ENCODE measurements around the gene MEIS2.

Gene MEIS2

DNA sequence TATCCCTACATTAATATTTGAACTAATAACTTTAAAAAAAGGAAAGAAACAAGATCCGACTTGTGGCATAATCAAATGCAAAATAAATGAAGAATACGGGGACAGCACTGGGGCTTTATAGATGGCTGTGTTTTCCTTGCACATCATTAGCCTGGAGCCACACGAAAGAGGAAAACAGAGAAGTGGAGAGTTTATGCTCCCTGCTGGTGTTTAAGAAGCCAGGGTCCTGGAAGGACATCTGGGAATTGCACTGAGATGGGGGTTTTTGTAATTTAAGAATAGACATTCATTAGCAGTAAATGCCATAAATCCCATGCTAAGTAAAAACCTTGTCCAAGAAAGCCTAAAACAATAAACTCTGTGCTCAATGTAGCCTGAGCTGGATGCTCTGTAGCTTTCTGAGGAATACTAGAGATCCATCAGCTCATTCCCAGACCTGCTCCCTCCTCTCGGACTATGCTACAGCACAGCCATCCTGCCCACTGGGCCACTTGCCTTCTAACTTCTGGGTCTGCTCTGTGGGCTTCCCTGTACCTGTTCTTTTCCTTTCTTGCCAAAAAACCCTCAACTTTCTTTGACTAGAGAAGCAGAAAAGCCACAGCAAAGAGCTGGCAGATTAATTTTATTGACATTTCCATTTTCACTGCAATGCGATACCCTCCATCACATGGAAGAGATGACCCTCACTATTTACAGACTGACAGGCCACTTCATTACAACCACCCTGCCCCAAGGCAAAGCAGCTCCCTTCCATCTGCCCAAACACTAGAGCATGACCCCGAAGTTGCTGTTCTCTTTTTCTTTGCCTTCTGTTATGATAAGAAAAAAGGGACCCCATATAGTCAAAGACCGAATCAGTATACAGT, 62.3 kb downstream of the MEIS2 start:
- no peak for DNase-seq

DNA sequence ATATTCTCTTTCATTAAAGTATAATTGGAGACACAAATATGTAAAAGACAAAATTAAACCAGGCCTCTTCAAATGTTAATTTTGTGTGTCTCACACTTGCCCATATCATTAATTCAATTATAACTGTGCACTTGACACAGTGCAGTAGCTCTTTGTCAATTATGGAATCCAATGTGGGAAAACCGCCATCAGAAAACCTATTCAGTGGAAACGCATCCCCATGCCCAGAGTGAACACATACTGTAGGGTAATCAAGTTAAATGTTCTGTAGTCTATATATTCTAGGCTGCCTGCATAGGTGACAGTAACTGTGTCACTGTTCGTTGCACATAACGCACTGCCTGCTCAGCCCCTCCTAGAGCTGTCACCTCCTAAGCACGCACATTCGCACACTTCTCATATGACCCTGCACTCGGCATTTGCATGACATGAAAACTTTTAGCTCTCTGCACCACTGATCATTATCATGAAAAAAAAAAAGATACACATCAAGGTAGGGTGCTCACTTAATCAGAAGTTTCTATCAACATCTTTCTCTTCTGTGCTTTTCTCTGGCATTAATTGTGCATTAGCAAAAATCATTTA, 63.2 kb downstream of the MEIS2 start:
- DNase-seq: no peak

DNA sequence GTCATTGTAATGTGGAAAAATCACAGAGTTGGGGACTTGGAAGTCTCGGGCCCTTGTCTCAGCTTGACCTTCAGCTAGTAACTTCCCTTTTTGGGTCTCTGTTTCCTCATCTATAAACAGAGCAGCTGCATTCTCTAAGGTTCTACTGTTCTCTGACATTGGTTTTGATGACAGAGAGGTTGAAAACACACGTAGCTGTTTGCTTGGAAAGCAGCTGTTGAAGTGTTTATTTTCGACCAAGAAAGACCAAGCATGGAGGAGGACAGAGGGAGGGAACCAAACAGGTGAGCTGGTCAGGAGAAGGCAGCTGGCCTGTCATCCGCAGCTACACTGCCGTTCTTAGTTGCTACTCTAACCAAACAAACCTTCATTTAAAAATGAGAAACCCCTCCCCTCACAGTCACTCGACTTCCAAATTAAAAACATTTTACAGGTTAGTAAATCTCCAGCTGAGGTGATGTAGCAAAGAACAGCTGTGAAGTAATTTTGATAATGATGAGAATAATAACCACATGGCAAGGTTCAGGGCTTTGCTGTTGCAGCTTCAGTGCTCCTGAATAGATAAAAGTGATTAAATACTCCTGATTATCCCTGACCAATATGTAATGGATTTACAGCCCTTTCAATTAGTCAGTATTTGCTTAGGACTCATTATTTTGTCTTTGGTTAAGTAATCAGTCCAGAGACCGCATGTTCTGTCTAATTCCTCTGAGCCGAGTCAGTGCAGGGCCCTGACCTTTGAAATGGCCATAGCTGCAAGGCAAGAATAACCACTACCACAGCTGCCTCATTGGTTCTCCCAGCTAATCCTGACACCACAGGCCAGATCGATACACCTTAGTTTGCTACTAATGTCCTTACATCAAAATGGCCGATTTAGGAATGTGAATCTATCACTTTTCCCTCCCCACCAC, 65.3 kb downstream of the MEIS2 start:
- DNase-seq: peak; percentile 20 to 56

DNA sequence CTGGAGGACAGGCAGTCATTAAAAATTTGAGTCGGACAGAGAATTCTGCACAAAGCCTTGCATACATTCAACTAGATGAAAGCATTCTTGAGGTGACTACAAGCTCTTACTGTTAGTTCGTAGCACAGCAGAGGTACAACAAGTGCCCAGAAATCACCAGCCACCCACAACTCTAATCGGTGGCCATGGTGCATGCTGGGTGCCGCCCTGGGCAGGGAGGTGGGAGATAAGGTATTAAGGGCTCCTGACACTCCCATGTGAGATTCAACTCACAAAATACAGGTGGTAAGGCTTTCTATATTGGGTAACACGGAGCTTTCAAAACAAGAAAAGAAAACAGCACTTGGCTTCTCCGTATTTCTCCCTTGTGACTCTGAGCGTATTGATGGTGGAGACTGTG, 66.0 kb downstream of the MEIS2 start:
- no peak for DNase-seq

DNA sequence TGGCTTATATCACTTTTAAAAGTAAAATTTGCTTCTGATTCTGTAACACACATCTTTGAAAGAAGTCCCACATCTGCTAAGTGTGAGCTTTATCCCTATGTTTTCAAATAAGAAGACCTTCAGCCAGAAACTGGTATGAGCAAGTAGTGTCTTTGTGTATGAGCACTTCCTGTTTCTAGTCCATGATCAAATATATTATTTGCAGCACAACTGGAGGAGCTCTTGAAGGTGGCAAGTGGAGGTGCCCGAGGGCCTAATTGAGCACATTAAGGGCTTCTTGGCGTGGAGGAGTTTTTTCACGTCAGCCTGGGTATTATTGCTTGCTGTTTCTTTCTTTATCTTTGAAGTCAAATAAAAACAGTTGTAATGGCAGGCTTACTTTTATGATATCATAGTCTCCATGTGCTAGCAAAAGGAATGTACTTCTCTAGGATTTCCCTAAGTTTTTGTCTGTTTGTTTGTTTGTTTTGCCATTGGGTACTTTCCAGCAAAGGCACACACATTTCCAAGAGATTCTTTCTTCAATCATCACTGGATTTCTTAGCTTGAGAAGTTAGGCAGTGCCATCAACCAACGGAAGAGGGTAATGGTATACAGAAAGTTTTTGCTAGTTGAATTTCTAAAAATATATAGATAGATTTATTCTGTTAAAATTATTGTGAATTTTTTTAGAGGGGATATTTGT, 68.1 kb downstream of the MEIS2 start:
- no peak for DNase-seq

DNA sequence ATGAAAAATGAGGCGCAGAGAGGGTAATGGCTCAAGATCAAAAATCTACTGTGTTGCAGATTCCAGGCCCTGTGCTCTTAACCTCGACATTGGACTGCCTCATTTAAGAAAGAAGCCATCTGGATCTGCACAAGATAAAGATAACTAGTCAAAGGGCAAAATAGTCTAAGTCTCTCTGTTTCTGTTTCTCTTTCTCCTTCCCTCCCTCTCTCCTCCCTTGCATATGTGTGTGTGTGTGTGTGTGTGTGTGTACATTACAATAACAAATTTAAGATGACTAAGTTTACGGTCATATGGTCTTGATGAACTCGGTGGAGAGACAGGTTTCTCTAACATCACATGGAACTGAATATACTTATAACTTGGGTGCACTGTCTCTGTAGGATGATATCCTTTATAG, 69.2 kb downstream of the MEIS2 start:
- DNase-seq: no peak

DNA sequence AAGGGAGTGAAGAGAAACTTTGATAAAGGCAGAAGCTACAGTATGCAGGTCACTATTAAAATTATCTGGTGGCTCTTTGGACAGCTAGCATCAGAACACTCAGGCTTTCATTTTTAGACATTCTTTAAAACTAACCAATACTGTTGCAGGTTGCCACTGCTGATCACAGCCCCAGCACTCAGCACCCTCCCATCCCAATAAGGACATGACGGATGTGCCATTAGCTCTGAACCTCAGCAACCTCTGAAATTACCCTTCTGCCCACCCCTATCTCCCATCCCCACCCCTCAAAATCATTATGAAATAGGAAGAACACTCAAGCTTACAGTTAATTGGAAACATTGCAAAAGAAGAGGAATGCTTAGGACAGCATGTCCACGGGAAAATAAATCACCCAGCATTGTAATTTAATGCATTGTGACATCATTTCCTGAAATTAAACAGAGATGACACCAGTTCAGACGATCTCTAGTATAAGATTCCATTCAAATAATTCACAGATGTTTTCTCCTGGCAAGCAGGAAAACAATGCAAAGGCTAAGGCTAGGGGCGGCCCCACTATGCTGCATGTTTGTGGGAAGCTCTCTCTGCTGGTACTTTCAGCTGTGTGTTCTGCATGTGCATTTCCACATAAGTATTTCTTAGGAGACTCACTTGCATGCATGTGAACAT, 71.6 kb downstream of the MEIS2 start:
- no peak for DNase-seq

DNA sequence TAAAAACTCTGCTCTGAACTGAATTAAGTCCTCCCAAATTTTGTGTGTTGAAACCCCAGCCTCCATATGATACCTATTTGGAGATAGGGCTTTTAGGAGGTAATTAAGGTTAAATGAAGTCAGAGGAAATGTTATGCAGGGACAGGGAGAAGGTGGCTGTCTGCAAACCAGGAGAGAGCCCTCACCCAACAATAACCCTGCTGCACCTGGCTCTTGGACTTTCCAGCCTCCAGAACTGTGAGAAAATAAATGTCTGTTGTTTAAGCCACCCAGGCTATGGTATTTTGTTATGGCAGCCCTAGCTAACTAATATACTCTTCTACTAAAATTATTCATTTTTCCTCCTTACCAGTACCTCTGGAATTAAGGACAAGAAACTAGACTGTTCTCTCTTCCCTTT, 79.5 kb downstream of the MEIS2 start:
- DNase-seq: no peak

DNA sequence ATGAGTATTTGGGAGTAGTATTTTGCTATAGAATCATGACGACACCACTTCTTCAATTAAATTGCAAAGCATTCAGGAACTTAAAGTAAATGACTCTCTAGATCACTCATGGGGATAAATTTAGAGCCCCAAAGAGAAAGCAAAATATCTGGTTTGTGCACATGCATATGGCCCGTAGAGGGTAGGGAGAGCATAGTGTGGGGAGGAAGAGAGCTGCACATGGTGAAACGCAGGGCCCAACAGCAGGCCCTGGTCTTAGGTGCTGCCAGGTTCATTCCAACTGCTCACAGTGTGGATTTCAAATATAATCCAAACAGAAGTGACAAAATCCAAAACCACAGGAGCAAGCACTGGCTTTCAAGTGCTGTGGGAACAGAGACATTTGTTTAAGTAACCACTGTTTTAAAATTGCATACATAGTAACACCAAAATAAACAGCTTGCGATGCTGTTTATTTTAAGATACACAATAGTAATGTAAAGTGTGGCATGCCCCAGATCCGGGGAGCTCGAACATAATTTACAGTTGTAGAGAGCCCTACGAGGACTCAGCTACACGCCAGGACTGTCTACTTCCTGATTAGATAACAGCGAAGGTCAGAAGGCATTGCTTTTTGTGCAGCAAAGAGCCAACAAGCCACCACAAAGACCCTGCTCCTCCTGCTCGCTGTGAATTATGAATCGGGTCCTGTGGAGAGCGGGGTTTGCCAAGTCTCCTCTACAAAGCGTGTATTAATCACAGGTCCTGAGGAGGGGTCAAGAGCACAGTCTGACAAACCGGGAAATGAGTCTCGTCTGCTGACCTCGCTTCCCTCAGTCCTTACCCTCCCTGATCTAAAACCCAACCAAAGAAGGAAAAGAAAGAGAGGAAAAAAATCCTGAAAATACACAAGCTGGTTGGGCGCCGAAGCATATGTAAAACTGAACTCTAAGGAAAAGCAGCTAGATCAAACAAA, 80.6 kb downstream of the MEIS2 start:
- DNase-seq: peak; percentile 11 to 13

DNA sequence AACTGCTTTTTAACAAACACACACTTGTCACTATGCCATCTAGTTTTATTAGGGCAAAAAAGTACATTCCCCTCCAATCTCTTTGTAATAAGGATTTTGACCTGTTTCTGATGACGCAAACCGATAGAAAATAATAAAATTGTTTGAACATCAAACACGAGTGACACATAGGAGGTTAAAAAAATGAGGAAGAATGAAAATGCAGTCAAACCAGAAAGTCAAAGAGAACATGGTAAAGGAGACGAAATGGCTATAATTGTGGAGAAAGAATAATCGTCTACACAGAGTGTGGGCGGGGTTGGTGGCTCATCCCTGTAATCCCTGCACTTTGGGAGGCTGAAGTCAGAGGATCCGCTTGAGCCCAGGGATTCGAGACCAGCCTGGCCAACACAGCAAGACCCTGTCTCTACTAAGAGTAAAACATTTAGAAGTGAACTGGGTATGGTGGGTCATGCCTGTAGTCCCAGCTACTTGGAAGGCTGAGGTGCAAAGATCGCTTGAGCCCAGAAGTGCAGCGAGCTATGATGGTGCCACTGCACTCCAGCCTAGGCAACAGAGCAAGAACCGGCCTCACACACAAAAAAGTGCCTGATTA, 83.2 kb downstream of the MEIS2 start:
- no peak for DNase-seq

DNA sequence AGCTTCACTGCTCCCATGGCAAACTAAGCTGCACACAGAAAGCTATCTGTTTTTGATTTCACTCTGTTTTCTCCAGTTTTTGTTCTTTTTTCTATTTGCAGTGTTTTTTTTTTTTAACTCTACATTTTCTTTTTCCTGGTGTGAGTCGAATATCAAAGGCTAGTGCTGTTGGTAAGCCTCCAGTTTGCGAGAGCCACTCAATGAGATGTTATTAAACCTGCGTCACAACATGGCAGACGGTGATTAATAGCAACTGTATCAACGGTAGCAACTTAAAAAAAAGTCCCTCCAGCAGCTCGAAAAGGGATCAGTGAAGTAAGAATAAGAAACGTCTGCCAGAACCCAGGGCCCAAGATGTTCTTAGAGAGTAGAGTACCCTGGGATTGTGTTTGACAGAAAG, 84.1 kb downstream of the MEIS2 start:
- DNase-seq: no peak

DNA sequence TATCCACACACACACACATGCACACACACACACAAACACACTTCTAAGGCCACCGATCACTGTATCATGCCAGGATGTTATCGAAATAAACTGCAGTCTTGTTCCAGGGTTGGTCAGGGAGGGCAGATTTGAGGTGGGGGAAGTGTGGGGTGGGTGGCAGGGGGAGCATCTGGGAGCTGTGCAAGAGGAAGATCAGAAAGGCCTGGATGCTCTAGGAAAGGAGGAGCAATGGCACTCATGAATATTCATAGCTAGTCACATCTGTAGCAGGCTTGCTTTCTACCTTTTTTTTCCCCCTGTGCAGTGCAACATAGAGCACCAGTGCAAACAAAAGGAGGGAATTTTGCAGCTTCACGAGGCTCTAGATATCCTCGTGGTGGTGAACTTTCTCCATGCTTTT, 84.9 kb downstream of the MEIS2 start:
- no peak for DNase-seq

DNA sequence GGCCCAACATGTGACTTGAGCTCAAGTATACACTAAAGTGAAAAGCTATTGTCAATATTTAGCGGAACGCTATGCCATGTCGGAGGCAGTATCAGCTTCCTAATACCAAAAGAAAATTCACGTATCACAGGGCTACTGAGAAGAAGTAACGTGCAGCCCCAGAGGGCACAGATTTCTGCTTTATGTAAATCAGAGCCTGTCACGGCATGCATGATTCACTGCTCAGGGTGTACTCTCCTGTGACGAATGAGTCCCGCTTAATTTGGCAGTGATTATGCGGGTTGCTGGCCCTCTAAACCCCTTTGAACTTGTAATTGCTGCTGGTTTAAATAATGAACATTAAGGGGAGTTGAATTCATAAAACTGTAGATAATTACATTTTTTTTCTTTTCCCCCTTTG, 85.3 kb downstream of the MEIS2 start:
- no peak for DNase-seq

DNA sequence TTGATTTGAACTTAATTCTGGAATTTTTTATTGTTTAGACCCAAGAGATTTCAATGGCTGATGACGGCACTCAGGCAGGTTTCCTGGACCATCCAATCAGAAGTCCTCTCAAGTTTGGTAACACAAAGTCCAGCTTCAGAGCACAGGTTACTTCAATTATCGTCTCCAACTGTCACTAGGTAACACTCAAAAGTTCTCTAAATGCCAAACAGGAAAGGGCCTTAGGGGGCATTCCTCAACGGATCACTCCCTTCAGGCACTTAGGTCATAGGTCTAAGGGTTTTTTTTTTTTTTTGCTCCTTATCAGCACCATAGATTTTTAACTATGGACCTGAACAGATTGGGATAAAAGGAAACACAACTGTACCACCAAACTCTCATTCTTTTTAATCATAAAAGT, 85.8 kb downstream of the MEIS2 start:
- no peak for DNase-seq

DNA sequence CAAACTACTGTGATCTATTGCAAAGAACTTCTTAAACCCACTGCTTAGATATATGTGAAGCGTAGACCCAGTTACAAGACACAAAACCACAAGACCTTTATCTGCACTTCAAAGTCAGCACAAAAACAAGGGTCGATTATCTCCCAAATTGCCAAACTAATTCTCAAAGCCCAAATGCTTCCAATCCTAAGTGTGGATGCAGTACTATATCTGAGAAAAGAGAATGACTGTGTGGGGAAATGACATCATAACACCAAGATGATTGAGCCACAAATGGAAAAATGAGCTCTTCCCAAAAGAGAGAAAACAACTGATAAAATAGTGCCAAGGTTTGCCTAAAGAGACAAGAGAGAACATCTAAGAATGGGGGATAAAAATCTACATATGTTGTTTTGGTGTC, 86.2 kb downstream of the MEIS2 start:
- no peak for DNase-seq

DNA sequence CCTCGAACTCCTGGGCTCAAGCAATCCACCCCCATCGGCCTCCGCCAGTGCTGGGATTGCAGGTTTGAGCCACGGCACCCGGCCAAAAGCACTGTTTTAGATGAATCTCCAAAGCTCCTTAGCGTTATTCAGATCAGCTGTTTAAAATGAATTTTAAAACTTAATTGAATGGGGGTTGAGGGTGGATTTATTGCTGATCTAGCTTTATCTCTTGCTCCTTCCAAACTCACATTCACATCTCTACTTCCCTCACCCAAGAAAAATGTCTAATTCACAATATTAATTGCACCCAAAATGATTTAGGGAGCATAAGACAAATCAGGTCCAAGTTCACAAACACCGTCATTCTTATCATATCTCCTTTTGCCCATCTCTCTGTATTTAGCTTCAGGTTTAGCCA, 89.8 kb downstream of the MEIS2 start:
- no peak for DNase-seq

DNA sequence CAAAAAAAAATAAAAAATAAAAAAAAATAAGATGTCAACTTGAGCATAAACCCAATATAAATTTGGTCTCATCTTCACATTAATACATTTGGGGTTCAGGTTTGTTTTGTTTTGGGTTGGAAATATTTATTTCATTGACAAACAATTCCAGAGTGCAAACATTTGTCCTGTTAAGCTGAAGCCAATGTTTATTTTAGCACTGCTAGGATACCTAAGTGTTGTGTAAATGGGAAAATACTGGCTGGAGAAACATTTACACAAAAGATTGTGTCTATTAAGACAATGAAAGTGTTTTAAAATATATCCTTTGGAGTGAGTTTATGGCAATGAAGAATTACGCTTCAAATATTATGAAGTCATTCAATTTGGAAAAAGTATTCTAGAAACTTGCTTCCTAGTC, 91.1 kb downstream of the MEIS2 start:
- no peak for DNase-seq

DNA sequence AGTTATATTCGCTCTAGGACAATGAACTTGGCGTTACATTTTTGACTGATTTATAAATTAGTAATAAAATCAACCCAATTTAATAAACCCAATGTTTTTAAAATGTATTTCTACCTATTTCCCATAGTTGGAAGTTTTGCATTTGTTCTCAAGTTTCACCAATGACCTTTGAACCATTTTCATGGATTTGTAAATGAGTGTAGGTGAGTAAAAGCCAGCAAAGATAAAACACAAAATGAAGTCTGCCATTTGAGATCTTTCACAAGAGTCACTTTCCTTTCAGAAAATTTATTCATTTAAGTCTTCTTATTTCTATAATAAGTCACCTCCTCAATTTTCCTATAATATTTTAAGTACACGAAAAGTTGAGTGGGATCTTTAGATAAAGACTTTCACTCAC, 92.1 kb downstream of the MEIS2 start:
- DNase-seq: no peak

DNA sequence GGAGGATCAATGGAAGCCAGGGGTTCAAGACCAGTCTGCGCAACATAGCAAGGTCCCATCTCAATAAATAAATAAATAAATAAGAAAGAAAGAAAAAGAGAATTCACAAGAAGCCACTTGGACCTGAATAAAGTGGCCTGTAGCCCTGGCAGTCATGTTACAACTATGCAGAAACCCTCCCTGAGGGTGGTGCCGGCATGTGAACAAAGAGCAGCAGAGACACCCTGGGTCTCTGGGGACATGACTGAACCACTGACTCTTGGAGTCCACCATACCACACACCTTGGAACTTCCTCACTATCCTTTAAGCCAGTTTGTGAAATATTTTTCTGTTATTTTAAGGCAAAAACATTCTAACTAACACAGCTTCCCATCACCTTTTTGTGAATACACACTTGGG, 93.0 kb downstream of the MEIS2 start:
- DNase-seq: no peak

DNA sequence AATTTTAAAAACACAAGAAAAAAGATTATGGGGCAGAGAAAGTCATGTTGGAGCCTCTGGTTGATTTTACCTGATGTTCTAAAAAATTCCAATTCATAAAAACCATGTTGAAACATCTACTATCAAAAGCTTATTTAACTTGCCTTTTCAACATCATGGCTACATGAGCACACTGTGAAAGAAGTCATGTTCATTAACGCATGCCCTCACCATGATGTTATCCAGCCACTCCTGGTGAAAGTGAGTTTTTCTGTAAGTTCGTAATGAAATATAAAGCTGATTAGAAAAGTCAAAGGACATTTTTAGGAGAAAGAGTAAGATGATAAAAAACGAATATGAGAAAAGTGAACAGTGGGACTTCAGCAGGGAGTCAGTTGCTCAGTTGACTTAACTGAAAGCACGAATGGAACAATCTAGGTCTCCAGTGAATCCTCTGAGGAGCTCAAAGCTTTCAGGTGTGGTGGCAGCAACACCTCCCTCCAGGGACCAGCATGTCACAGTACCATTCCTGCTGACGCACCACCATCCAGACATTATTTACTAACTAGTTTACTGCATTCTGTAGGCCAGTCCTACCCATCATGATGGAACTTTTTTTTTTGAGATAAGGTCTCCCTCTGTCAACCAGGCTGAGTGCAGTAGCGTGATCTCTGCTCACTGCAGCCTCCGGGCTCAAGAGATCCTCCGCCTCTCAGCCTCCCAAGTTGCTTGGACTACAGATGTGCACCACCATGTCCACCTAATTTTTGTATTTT, 95.2 kb downstream of the MEIS2 start:
- no peak for DNase-seq

Measured in SHP77 (cell line).